ENCODE results near the gene SEMA5A. TPM values are rescaled to one million over a fixed set of nuclear protein-coding genes. Genes with fewer than 3 reads are reported as not detected.

The SEMA5A gene
- total and polyA plus RNA-seq, 2 donors (not counting 1 experiment from before 2014, with no cell fraction given) = not detected

DNA sequence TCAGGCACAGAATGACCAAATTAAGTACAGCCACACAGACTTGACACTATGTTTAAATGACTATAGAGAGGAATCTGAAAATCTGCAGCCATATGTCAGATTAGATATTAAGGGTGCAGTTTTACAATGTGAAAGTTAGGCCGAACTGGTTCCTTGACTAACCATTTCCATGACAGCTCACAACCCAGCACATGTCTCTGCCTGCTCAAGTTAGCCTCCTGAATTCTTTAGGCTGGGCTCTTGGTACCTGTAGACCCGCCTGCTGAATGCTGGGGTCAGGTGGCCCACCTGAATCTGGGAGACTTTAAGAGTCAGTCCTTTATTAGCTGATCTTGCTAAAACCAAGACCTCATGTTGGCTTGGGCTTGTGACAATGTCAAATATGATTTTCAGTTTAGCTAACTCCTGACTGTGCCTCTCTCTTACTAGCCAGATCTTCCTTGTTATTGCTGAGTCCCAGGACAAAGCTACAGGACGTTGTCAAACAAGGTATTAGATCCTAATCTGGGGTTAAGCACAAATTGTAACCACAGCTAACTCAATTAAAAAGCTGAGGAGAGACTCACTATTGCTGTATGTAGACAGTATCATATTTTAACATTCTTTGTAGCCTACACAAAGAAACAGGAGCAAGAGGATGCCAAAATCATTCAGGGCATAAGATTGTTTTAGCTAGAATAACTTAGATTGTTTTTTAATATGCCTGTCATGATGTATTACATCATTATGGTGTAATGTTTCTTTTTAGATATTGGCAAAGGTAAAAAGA lies 490.9 kb downstream of the SEMA5A start:
- H3K4me2 ChIP-seq (replicated peaks; ENCODE audit: low read depth, low read length, poor library complexity, severe bottlenecking) = no peak overlapping the region
- Mint-ChIP-seq H3K9me3 (ENCODE audit: insufficient read depth) (no peaks in the 10 kb centered on the region), H3K4me3 (no peak overlapping the region), H3K27me3 (no peaks in the 10 kb centered on the region), H3K27ac (no peak overlapping the region), H3K4me1 (no peaks in the 10 kb centered on the region)
- intact Hi-C loops (cut with micrococcal nuclease) = no loop called here
- CTCF ChIA-PET = interaction anchor here (0.9 kb wide), 1 partner anchor 9 kb away, joined by 3 read pairs; no protein-coding TSS in a partner anchor
- H3K27ac ChIP-seq (ENCODE audit: low read length in 2 of 2) = no peak overlapping the region
- DNase-seq = no peak
- H4K20me1 ChIP-seq (ENCODE audit: control insufficient read depth, insufficient read depth, low read length, poor library complexity, severe bottlenecking) = no peaks in the 10 kb centered on the region
- H3K4me1 ChIP-seq (ENCODE audit: control insufficient read depth in 2 of 2, insufficient read depth in 2 of 2, low read length in 2 of 2) = no peaks in the 10 kb centered on the region
- POLR2A ChIA-PET = no interaction called here
- no peak overlapping the region for H3K9ac ChIP-seq (ENCODE audit: low read length)
- no peaks in the 10 kb centered on the region for H3K36me3 ChIP-seq (replicated peaks in 1 of 2; ENCODE audit: control extremely low read depth in 1 of 2, control insufficient read depth in 1 of 2, extremely low read depth in 1 of 2, insufficient read depth in 2 of 2, low read length in 1 of 2)
- no peaks in the 10 kb centered on the region for H3K79me2 ChIP-seq (ENCODE audit: control insufficient read depth, insufficient read depth, low read length)
- peaks cover 0 to 2% (median 0%) of the 10 kb centered on the region in 3 donors for H3K9me3 ChIP-seq (ENCODE audit: control extremely low read depth in 1 of 3, control insufficient read depth in 2 of 3, insufficient read depth in 1 of 3, low read length in 2 of 3)
- no peak overlapping the region for H3K4me3 ChIP-seq (ENCODE audit: control extremely low read depth in 1 of 5, extremely low read depth in 1 of 5, insufficient read depth in 1 of 5, low read depth in 2 of 5, low read length in 4 of 5)
- no peak for ATAC-seq (ENCODE audit: low read depth)
- no peak for TF ChIP-seq EZH2 (IDR thresholded peaks at IDR 0.05; ENCODE audit: borderline replicate concordance, insufficient read depth, low read depth, low read length, poor library complexity, severe bottlenecking)
- TF ChIP-seq, protein P1, sequence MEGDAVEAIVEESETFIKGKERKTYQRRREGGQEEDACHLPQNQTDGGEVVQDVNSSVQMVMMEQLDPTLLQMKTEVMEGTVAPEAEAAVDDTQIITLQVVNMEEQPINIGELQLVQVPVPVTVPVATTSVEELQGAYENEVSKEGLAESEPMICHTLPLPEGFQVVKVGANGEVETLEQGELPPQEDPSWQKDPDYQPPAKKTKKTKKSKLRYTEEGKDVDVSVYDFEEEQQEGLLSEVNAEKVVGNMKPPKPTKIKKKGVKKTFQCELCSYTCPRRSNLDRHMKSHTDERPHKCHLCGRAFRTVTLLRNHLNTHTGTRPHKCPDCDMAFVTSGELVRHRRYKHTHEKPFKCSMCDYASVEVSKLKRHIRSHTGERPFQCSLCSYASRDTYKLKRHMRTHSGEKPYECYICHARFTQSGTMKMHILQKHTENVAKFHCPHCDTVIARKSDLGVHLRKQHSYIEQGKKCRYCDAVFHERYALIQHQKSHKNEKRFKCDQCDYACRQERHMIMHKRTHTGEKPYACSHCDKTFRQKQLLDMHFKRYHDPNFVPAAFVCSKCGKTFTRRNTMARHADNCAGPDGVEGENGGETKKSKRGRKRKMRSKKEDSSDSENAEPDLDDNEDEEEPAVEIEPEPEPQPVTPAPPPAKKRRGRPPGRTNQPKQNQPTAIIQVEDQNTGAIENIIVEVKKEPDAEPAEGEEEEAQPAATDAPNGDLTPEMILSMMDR (IDR thresholded peaks at IDR 0.05) = no peak
- no peaks in the 10 kb centered on the region for H3K27me3 ChIP-seq (replicated peaks in 1 of 4; ENCODE audit: control extremely low read depth in 1 of 4, control insufficient read depth in 3 of 4, insufficient read depth in 4 of 4, low read length in 3 of 4)
- 92% methylated on average over 2 of the region's 3 CpGs for WGBS (ENCODE audit: insufficient coverage)
- H2AFZ ChIP-seq (ENCODE audit: insufficient read depth, low read depth, low read length, poor library complexity, severe bottlenecking) = no peak overlapping the region

DNA sequence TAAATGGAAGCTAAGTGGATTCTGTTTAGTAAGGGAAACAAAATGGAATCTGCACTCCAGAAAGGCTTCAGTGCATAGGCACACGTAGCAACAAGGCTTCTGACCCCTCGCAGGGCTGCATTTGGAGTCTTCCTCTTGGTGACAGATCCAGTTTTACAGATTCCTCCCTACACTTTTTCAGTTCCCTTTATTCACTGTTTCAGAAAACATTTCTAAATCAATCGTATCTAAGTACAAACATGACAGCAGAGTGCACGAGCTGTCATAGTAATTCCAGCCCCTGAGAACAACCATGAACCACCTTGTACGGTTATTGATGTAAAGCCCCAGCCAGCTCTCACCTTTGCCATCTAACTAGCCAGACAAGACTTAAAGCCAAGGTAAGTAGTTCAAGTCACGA lies 491.6 kb downstream of the SEMA5A start:
- no peaks in the 10 kb centered on the region for H3K4me1 Mint-ChIP-seq
- Histone ChIP-seq H3K4me1 (ENCODE audit: control insufficient read depth in 2 of 2, insufficient read depth in 2 of 2, low read length in 2 of 2) (no peaks in the 10 kb centered on the region), H3K9me3 (ENCODE audit: control extremely low read depth in 1 of 3, control insufficient read depth in 2 of 3, insufficient read depth in 1 of 3, low read length in 2 of 3) (peaks cover 0 to 5% (median 0%) of the 10 kb centered on the region in 3 donors), H2AFZ (ENCODE audit: insufficient read depth, low read depth, low read length, poor library complexity, severe bottlenecking) (no peak overlapping the region), H3K4me3 (ENCODE audit: control extremely low read depth in 1 of 5, extremely low read depth in 1 of 5, insufficient read depth in 1 of 5, low read depth in 2 of 5, low read length in 4 of 5) (no peak overlapping the region), H3K36me3 (replicated peaks in 1 of 2; ENCODE audit: control extremely low read depth in 1 of 2, control insufficient read depth in 1 of 2, extremely low read depth in 1 of 2, insufficient read depth in 2 of 2, low read length in 1 of 2) (no peaks in the 10 kb centered on the region), H4K20me1 (ENCODE audit: control insufficient read depth, insufficient read depth, low read length, poor library complexity, severe bottlenecking) (no peaks in the 10 kb centered on the region), H3K27ac (ENCODE audit: low read length in 2 of 2) (no peak overlapping the region), H3K27me3 (replicated peaks in 1 of 4; ENCODE audit: control extremely low read depth in 1 of 4, control insufficient read depth in 3 of 4, insufficient read depth in 4 of 4, low read length in 3 of 4) (no peaks in the 10 kb centered on the region), H3K79me2 (ENCODE audit: control insufficient read depth, insufficient read depth, low read length) (no peaks in the 10 kb centered on the region), H3K9ac (ENCODE audit: low read length) (no peak overlapping the region), H3K4me2 (replicated peaks; ENCODE audit: low read depth, low read length, poor library complexity, severe bottlenecking) (no peak overlapping the region)
- no peak overlapping the region for H3K27ac Mint-ChIP-seq
- ChIA-PET CTCF (interaction anchor here (0.9 kb wide), 1 partner anchor 10 kb away, joined by 3 read pairs; no protein-coding TSS in a partner anchor), POLR2A (no interaction called here)
- intact Hi-C loops (cut with micrococcal nuclease) = no loop called here
- no peaks in the 10 kb centered on the region for H3K27me3 Mint-ChIP-seq
- no peak overlapping the region for H3K4me3 Mint-ChIP-seq
- TF ChIP-seq, protein P1 (IDR thresholded peaks at IDR 0.05) = no peak
- no peak for TF ChIP-seq EZH2 (IDR thresholded peaks at IDR 0.05; ENCODE audit: borderline replicate concordance, insufficient read depth, low read depth, low read length, poor library complexity, severe bottlenecking)
- 90% methylated on average over 2 of the region's 6 CpGs for WGBS (ENCODE audit: insufficient coverage)
- DNase-seq (no peak), ATAC-seq (ENCODE audit: low read depth) (no peak)
- H3K9me3 Mint-ChIP-seq (ENCODE audit: insufficient read depth) = no peaks in the 10 kb centered on the region

Data from B cell (primary cell).